CD4-positive, alpha-beta T cell treated with Interleukin-6 for 4 hours (primary cell): Measurements from ENCODE around the gene VSIG4.
"Not testable (repeated sequence)": the region's sequence is repeated elsewhere in the genome, so short reads cannot be mapped to it uniquely, and the experiment has no call there.

ENCODE experiments used
- DNase-seq: peaks from one replicate; pipeline ENCODE4 v3.0.0-alpha.2; 2020; ENCODE audit warnings: mixed read lengths

The VSIG4 gene

DNA sequence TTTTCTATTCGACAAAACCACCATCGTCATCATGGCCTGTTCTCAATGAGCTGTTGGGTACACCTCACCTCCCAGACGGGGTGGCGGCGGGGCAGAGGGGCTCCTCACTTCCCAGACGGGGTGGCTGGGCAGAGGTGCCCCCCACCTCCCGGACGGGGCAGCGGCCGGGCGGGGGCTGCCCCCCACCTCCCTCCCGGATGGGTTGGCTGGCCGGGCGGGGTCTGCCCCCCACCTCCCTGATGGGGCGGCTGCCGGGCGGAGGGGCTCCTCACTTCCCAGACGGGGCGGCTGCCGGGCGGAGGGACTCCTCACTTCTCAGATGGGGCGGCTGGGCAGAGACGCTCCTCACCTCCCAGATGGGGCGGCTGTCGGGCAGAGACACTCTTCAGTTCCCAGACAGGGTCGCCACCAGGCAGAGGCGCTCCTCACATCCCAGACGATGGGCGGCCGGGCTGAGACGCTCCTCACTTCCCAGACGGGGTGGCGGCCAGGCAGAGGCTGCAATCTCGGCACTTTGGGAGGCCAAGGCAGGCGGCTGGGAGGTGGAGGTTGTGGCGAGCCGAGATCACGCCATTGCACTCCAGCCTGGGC is 64.6 kb downstream of the VSIG4 start:
- not testable (repeated sequence) for DNase-seq
